Activated T-cell treated with anti-CD3 and anti-CD28 coated beads, Interleukin-2, amount 50 U/mL, for 24 hours (primary cell): ENCODE measurements around the gene NSMF.
A peak's percentile ranks its signal among the peaks of the same experiment; 100 is the strongest.
"Not testable (repeated sequence)": the region's sequence is repeated elsewhere in the genome, so short reads cannot be mapped to it uniquely, and the experiment has no call there.

ENCODE experiments used
- DNase-seq: peaks from one replicate; pipeline ENCODE4 v3.0.0-alpha.2; 2020
- H3K27ac Mint-ChIP-seq: 2 replicates; pipeline ENCODE4 v1.8.0; 2020; ENCODE audit warnings: mild to moderate bottlenecking, mixed read lengths
- H3K27me3 Mint-ChIP-seq: 2 replicates; pipeline ENCODE4 v1.8.0; 2020; ENCODE audit warnings: mixed read lengths
- H3K36me3 Mint-ChIP-seq: 2 replicates; pipeline ENCODE4 v1.8.0; 2020; ENCODE audit warnings: low read depth, mixed read lengths
- H3K4me1 Mint-ChIP-seq: 2 replicates; pipeline ENCODE4 v1.8.0; 2020; ENCODE audit warnings: low read depth, mixed read lengths
- H3K4me3 Mint-ChIP-seq: 2 replicates; pipeline ENCODE4 v1.8.0; 2020; ENCODE audit warnings: mild to moderate bottlenecking, moderate library complexity, mixed read lengths
- H3K9me3 Mint-ChIP-seq: 2 replicates; pipeline ENCODE4 v1.8.0; 2020; ENCODE audit warnings: mixed read lengths

The NSMF gene

GRCh38 chr9:137467896-137468295, 8.8 kb upstream of the NSMF start:
- H3K9me3 Mint-ChIP-seq = peaks cover 2% of the 10 kb centered on the region
- no peak for DNase-seq
- no peaks in the 10 kb centered on the region for H3K36me3 Mint-ChIP-seq
- H3K4me1 Mint-ChIP-seq = peaks cover 7% of the 10 kb centered on the region
- H3K4me3 Mint-ChIP-seq = no peak overlapping the region
- H3K27me3 Mint-ChIP-seq = no peaks in the 10 kb centered on the region
- H3K27ac Mint-ChIP-seq = no peak overlapping the region

- Mint-ChIP-seq H3K27me3 (no peaks in the 10 kb centered on the region), H3K9me3 (no peaks in the 10 kb centered on the region), H3K4me1 (peaks cover 8% of the 10 kb centered on the region), H3K27ac (no peak overlapping the region), H3K36me3 (no peaks in the 10 kb centered on the region), H3K4me3 (no peak overlapping the region)
- DNase-seq = no peak
Observed at GRCh38 chr9:137467161-137467581, 8.0 kb upstream of the NSMF start.

- not testable (repeated sequence) for H3K9me3 Mint-ChIP-seq, H3K4me3 Mint-ChIP-seq, H3K27me3 Mint-ChIP-seq, H3K27ac Mint-ChIP-seq, H3K36me3 Mint-ChIP-seq, DNase-seq
- H3K4me1 Mint-ChIP-seq = peaks cover 15% of the 10 kb centered on the region
Observed at GRCh38 chr9:137466389-137467085, 7.4 kb upstream of the NSMF start.

DNA sequence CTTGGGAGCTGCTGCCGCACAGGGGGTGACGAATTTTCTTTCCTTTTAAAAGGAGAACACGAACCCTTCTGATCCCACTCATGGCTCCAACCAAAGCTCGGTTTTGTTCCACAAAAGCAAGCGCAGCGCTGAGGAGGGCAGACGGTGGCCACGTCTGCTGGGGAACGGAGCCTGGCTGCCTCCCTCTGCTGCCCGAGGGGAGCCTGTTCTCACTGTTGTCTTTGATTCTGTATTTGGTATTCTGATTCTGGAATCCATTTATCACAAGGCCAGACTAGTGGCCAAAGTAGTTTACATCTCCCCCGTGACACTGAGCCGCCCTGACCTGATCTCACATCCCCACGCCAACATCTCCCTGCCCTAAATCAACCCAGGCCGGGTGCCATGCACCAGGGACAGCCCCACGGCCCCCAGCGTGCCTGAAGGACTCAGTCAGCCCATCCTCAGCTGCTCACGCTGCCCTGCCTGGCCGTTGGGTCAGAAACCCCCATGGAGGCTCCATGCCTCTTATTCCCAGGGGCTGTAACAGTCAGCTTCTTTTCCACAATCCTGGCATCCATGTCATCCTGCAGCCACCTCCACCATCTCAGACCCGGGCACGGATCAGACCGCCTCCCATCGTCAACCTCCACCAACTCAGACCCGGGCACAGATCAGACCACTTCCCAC, 6.7 kb upstream of the NSMF start:
- no peak overlapping the region for H3K4me3 Mint-ChIP-seq
- H3K27ac Mint-ChIP-seq = no peak overlapping the region
- DNase-seq = no peak
- H3K36me3 Mint-ChIP-seq = no peaks in the 10 kb centered on the region
- no peaks in the 10 kb centered on the region for H3K9me3 Mint-ChIP-seq
- H3K27me3 Mint-ChIP-seq = no peaks in the 10 kb centered on the region
- peaks cover 19% of the 10 kb centered on the region for H3K4me1 Mint-ChIP-seq

- Mint-ChIP-seq H3K9me3 (no peaks in the 10 kb centered on the region), H3K4me3 (no peak overlapping the region), H3K27me3 (no peaks in the 10 kb centered on the region), H3K4me1 (peaks cover 20% of the 10 kb centered on the region), H3K36me3 (no peaks in the 10 kb centered on the region), H3K27ac (no peak overlapping the region)
- no peak for DNase-seq
Observed at GRCh38 chr9:137465000-137465719, 6.0 kb upstream of the NSMF start.

GRCh38 chr9:137464291-137464999, 5.3 kb upstream of the NSMF start:
- H3K27ac Mint-ChIP-seq = no peak overlapping the region
- H3K4me3 Mint-ChIP-seq = no peak overlapping the region
- no peaks in the 10 kb centered on the region for H3K9me3 Mint-ChIP-seq
- no peaks in the 10 kb centered on the region for H3K27me3 Mint-ChIP-seq
- no peaks in the 10 kb centered on the region for H3K36me3 Mint-ChIP-seq
- H3K4me1 Mint-ChIP-seq = peaks cover 24% of the 10 kb centered on the region
- no peak for DNase-seq

DNA sequence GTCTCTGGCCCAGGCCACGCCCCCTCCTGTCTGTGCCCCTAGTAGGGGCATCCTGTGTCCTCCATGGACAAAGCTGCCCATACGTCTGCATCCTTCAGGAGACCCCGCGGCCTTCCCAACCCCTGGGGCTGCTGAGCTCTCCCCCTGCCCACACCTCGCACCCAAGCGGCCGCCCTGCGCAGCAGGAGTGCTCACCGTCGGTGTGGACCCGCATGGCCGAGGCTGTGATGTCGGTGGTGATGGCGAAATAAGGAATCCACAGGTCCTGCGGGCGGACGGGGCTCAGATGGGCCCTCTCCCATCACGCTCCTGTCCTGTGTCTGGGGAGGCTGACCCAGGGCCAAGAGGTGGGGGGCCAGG, 4.8 kb upstream of the NSMF start:
- H3K9me3 Mint-ChIP-seq = no peaks in the 10 kb centered on the region
- no peak for DNase-seq
- H3K36me3 Mint-ChIP-seq = no peaks in the 10 kb centered on the region
- H3K27me3 Mint-ChIP-seq = no peaks in the 10 kb centered on the region
- no peak overlapping the region for H3K4me3 Mint-ChIP-seq
- H3K27ac Mint-ChIP-seq = no peak overlapping the region
- H3K4me1 Mint-ChIP-seq = peaks cover 26% of the 10 kb centered on the region

DNA sequence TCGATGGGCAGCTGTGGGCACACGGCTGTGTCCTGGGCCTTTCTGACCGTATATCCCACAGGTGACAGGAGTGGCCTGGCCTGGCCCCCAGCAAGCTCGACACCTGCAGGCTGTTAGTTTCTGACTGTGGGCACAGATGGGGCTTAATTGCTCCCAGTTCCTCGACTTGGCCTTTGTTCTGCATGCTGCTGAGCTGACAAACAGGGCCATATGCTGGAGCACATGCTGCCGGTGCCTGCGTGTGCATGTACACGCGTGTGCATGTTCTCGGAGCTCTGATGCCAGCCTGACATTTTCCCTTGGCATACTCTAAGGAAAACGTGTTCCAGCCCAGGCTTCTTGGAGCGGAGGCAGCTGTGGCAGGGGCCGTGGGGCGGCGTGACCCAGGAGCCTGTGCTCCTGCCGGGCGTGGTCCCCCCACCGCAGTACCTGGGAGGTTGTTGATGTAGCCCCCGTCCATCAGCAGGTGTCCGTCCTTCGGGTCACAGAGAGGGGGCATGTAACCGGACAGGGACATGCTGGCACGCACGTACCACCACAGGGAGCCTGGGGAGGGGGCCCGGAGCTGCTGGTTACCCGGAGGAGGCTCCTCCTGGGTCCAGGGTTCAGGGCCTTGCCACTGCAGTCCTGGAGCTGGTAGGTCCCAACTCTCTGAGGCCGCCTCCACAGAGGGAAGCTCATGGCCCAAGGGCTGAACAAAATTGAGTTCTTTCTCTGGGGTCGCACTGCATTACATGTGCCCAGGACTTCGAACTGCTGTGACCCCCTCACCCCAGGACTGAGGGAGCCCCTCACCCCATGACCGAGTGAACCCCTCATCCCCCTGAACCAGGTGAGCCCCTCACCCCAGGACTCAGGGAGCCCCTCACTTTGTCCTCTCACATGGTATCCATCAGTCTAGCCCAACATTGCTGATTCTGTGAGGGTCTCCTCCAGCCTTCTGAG, 4.1 kb upstream of the NSMF start:
- Mint-ChIP-seq H3K27me3 (no peaks in the 10 kb centered on the region), H3K27ac (no peak overlapping the region), H3K4me3 (peak overlapping the region; percentile 12), H3K36me3 (no peaks in the 10 kb centered on the region), H3K4me1 (peaks cover 26% of the 10 kb centered on the region), H3K9me3 (no peaks in the 10 kb centered on the region)
- DNase-seq = no peak

DNA sequence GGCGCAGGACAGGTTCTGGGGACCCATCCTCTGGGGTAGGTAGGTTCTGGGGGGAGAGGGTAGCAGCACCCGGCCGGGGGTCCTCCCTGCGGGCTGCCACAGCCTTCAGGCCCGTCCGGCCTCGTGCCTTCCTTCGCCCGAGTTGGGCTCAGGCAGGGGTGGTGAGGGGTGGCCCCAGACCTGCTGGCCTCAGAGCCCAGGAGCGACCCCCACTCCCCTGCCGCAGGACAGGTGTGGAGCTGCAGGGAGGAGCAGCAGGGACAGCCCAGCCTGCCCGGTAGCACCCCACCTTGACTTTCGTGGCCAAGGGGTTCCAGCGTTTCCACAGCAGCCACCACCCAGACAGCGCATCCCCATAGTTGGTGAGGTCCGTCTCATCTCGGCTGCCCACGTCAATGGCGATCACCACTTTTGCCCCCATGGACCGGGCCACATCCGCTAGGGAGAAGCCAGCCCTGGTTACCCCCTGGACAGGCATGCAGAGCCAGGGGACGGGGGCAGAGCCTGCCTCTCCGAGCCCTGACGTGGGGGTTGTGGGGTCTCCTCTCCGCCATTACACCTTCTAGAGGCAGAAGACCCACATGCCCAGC, 3.4 kb upstream of the NSMF start:
- no peak for DNase-seq
- H3K36me3 Mint-ChIP-seq = no peaks in the 10 kb centered on the region
- H3K4me1 Mint-ChIP-seq = peaks cover 28% of the 10 kb centered on the region
- H3K27me3 Mint-ChIP-seq = no peaks in the 10 kb centered on the region
- no peak overlapping the region for H3K27ac Mint-ChIP-seq
- peak overlapping the region; percentile 75 for H3K4me3 Mint-ChIP-seq
- H3K9me3 Mint-ChIP-seq = no peaks in the 10 kb centered on the region

GRCh38 chr9:137461663-137462395, 2.7 kb upstream of the NSMF start:
- DNase-seq = peak; percentile 85
- Mint-ChIP-seq H3K27ac (peak overlapping the region; percentile 89), H3K9me3 (no peaks in the 10 kb centered on the region), H3K36me3 (peaks cover 5% of the 10 kb centered on the region), H3K4me1 (peaks cover 30% of the 10 kb centered on the region), H3K27me3 (no peaks in the 10 kb centered on the region), H3K4me3 (peak overlapping the region; percentile 75)

DNA sequence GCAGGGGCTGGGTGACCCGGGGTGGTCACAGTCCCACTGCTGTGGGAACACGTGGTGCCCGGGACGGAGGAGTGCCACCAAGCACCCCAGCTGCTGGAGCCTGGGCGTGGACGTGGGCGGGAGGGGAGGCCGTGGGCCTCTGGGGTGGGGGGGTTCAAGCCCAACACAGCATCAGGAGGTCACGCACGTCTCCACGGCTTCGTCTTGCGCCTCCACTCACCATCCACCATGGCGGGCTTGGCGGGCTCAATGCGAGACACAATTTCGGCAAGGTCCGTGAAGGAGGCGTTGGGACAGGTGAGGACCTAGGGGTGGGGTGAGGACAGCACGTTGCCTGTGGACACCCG, 2.2 kb upstream of the NSMF start:
- H3K4me1 Mint-ChIP-seq = peaks cover 33% of the 10 kb centered on the region
- no peaks in the 10 kb centered on the region for H3K9me3 Mint-ChIP-seq
- no peaks in the 10 kb centered on the region for H3K27me3 Mint-ChIP-seq
- DNase-seq = no peak
- no peak overlapping the region for H3K27ac Mint-ChIP-seq
- peaks cover 11% of the 10 kb centered on the region for H3K36me3 Mint-ChIP-seq
- H3K4me3 Mint-ChIP-seq = no peak overlapping the region

DNA sequence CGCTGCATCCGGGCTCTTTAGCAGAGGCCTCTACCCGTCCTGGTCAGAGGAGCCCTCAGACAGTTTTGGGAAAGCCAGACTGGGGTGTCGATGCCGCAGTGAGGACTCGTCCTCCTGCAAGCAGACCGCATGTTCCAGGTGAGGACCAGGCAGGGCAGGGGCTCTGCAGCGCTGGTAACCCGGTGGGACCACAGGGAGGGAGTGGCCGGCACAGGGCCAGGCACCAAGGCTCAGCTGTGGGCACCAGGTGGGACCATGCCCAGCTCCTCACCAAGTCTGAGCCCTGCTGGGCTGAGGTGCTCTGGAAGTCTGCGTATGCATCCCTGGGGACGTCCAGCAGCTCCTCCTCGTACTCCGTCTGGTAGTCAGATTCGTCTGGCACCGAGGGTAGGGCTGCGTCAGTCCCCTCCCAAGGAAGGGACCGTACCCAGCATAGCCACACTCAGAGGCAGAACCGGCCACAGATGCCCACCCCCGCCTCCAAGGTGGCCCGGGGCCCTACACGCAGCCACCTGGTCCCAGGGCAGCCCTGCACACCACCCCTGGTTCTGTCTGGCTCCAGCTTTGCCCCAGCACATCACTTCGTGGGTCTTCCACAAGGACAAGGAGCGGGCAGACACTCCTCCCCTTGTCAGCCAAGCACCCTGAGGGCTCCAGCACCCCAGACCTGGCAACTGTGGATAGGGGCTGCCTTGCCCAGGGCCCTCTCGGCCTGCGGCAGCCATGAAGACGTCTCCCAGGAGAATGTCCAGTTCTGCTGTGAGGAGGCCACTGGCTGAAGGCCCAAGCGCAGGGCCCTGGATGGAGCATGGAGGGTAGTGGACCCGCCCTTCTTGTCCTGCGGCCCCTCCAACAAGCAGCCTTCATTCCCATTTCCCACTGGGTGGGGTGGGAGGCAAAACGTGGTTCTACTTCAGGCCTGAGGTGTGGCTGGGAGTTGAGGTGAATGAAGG, 1.5 kb upstream of the NSMF start:
- peaks cover 39% of the 10 kb centered on the region for H3K4me1 Mint-ChIP-seq
- no peaks in the 10 kb centered on the region for H3K27me3 Mint-ChIP-seq
- DNase-seq = no peak
- H3K9me3 Mint-ChIP-seq = no peaks in the 10 kb centered on the region
- H3K27ac Mint-ChIP-seq = no peak overlapping the region
- H3K4me3 Mint-ChIP-seq = no peak overlapping the region
- peaks cover 16% of the 10 kb centered on the region for H3K36me3 Mint-ChIP-seq
